Measurements from ENCODE around the gene PEX14. TPM values are rescaled to one million over a fixed set of nuclear protein-coding genes. Genes with fewer than 3 reads are reported as not detected.

PEX14 gene
- total RNA-seq, 1 experiment from 2014 or later = 9.1 TPM

DNA sequence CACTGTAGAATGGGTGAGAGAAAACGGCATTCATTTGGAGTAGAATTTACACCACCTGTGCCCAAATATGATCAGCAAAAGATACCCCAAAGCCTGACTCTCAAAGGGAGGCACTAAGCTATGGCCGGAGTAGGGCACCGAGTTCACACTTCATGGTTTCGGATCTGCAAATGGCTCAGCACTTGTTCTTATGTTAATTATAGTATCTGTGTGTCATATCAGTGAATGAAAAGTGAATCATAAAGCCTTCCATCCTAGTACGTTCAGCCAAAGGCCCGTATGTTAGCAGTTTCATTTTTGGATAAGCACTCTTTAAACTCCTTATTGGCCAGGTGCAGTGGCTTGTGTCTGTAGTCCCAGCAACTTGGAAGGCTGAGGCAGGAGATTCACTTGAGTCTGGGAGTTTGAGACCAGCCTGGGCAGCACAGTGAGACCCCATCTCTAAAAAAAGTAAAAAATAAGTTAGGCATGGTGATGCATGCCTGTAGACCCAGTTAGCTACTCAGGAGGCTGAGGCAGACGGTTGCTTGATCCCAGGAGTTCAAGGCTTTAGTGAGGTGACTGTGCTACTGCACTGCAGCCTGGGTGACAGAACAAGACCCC, 29.9 kb upstream of the PEX14 start:
- no peak overlapping the region for H3K27ac ChIP-seq (ENCODE audit: low read length)
- DNase-seq = no peak
- H4K20me1 ChIP-seq (ENCODE audit: insufficient read depth, low read depth, low read length) = no peaks in the 10 kb centered on the region
- no peaks in the 10 kb centered on the region for H3K4me1 ChIP-seq (ENCODE audit: low read length)
- no peaks in the 10 kb centered on the region for H3K36me3 ChIP-seq (ENCODE audit: insufficient read depth, low read length)
- no peak overlapping the region for H3K9ac ChIP-seq (ENCODE audit: low read length)
- H3K79me2 ChIP-seq (ENCODE audit: low read length) = 0 out of 2 replicates have a peak, but pooled peaks cover 4% of the 10 kb centered on the region
- no peaks in the 10 kb centered on the region for H3K9me2 ChIP-seq (replicated peaks; ENCODE audit: insufficient read depth, low read length)
- H2AFZ ChIP-seq (ENCODE audit: low read length) = no peak overlapping the region
- no peaks in the 10 kb centered on the region for H3K9me3 ChIP-seq (ENCODE audit: low read length)
- H3K27me3 ChIP-seq (ENCODE audit: low read length) = no peaks in the 10 kb centered on the region
- H3K4me2 ChIP-seq (ENCODE audit: low read depth, low read length, poor library complexity, severe bottlenecking) = no peak overlapping the region
- no peak overlapping the region for H3K4me3 ChIP-seq (ENCODE audit: low read length)

DNA sequence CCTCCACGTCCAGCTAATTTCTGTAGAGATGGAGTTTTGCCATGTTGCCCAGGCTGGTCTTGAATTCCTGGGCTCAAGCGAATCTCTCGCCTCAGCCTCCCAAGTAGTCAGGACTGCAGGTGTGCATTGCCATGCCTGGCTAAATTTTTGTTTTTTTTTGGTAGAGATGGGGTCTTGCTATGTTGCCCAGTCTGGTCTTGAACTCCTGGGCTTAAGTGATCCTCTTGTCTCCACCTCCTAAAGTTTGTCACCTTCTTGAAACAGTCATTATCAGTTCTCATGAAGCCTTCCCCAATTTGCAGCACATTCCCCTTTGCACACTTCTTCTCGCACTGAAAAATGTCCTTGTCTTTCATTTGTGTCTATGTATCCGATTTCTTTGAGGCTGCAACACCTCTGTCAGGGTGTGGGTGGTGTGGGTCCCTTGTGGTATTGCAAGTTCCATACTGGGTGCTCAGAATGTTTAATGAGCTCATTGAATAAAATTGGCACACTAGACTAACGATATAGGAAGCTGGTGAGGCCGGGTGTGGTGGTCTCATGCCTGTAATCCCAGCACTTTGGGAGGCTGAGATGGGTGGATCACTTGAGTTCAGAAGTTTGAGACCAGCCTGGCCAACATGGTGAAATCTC, 27.8 kb upstream of the PEX14 start:
- Histone ChIP-seq H3K4me1 (ENCODE audit: low read length) (no peaks in the 10 kb centered on the region), H3K9me3 (ENCODE audit: low read length) (no peaks in the 10 kb centered on the region), H3K27ac (ENCODE audit: low read length) (no peak overlapping the region), H3K9me2 (replicated peaks; ENCODE audit: insufficient read depth, low read length) (no peaks in the 10 kb centered on the region), H3K27me3 (ENCODE audit: low read length) (no peaks in the 10 kb centered on the region), H3K4me3 (ENCODE audit: low read length) (no peak overlapping the region), H2AFZ (ENCODE audit: low read length) (no peak overlapping the region), H3K4me2 (ENCODE audit: low read depth, low read length, poor library complexity, severe bottlenecking) (no peak overlapping the region), H3K9ac (ENCODE audit: low read length) (no peak overlapping the region), H3K36me3 (ENCODE audit: insufficient read depth, low read length) (no peaks in the 10 kb centered on the region), H4K20me1 (ENCODE audit: insufficient read depth, low read depth, low read length) (no peaks in the 10 kb centered on the region), H3K79me2 (ENCODE audit: low read length) (no peaks in the 10 kb centered on the region)
- no peak for DNase-seq

DNA sequence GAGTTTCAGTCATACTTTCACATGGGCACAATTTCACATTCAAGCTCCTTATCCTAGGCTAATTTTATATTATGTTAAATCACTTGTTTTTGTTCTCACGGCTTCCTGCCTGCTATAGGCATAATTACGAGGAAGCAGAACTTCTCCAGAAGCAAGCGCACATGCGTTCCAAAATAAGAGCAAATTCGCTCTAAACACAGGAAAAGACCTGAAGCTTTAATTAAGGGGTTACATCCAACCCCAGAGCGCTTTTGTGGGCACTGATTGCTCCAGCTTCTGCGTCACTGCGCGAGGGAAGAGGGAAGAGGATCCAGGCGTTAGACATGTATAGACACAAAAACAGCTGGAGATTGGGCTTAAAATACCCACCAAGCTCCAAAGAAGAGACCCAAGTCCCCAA, 25.0 kb upstream of the PEX14 start, which contains the start of gene CORT:
Gene CORT (plus strand): TSS at position 281 of the 400 bp plus-strand sequence. CDS start 193 bp downstream, outside the sequence.
- DNase-seq = no peak
- H3K9me3 ChIP-seq (ENCODE audit: low read length) = no peaks in the 10 kb centered on the region

DNA sequence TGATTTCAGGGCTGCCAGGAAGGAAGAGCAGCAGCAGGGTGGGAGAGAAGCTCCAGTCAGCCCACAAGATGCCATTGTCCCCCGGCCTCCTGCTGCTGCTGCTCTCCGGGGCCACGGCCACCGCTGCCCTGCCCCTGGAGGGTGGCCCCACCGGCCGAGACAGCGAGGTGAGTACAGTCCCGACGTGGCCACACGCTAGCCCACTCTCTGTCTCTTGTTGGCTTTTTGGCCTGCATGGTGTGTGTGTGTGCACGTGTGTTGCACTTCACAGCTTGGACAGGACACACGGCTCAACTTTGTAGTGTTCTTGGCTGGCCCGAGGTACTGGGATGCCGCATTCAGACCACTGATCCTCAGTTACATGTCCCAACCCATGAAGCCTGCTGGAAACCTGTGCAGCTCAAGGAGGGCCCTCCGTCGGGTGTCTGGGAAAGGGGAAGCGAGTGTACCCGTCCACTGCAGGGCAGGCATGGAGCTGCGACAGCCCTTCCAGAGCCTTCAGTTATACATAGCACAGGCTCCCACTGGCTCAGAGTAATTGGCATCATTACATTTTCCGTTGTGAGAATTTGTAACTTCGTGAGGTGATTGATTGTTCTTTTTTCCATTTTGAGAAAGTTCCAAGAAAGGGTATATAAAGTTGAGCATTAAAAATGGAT, 24.5 kb upstream of the PEX14 start:
- H3K9me3 ChIP-seq (ENCODE audit: low read length) = no peaks in the 10 kb centered on the region
- H4K20me1 ChIP-seq (ENCODE audit: insufficient read depth, low read depth, low read length) = no peaks in the 10 kb centered on the region
- no peaks in the 10 kb centered on the region for H3K79me2 ChIP-seq (ENCODE audit: low read length)
- no peaks in the 10 kb centered on the region for H3K27me3 ChIP-seq (ENCODE audit: low read length)
- no peak overlapping the region for H3K4me3 ChIP-seq (ENCODE audit: low read length)
- no peaks in the 10 kb centered on the region for H3K36me3 ChIP-seq (ENCODE audit: insufficient read depth, low read length)
- no peaks in the 10 kb centered on the region for H3K9me2 ChIP-seq (replicated peaks; ENCODE audit: insufficient read depth, low read length)
- H3K27ac ChIP-seq (ENCODE audit: low read length) = no peak overlapping the region
- no peak overlapping the region for H3K4me2 ChIP-seq (ENCODE audit: low read depth, low read length, poor library complexity, severe bottlenecking)
- H2AFZ ChIP-seq (ENCODE audit: low read length) = no peak overlapping the region
- no peak for DNase-seq
- no peak overlapping the region for H3K9ac ChIP-seq (ENCODE audit: low read length)
- H3K4me1 ChIP-seq (ENCODE audit: low read length) = no peaks in the 10 kb centered on the region

More for the DNA sequence above, 25.0 kb upstream of the PEX14 start, which contains the start of gene CORT:
- no peaks in the 10 kb centered on the region for H3K79me2 ChIP-seq (ENCODE audit: low read length)
- no peak within 1 kb of the TSS for H3K4me3 ChIP-seq (ENCODE audit: low read length)
- no peaks in the 10 kb centered on the region for H3K36me3 ChIP-seq (ENCODE audit: insufficient read depth, low read length)
- H3K4me2 ChIP-seq (ENCODE audit: low read depth, low read length, poor library complexity, severe bottlenecking) = no peak within 1 kb of the TSS
- H2AFZ ChIP-seq (ENCODE audit: low read length) = no peak within 1 kb of the TSS
- no peak within 1 kb of the TSS for H3K9ac ChIP-seq (ENCODE audit: low read length)
- no peaks in the 10 kb centered on the region for H3K4me1 ChIP-seq (ENCODE audit: low read length)
- H3K27ac ChIP-seq (ENCODE audit: low read length) = no peak within 1 kb of the TSS
- no peaks in the 10 kb centered on the region for H4K20me1 ChIP-seq (ENCODE audit: insufficient read depth, low read depth, low read length)
- H3K9me2 ChIP-seq (replicated peaks; ENCODE audit: insufficient read depth, low read length) = no peaks in the 10 kb centered on the region
- no peaks in the 10 kb centered on the region for H3K27me3 ChIP-seq (ENCODE audit: low read length)

DNA sequence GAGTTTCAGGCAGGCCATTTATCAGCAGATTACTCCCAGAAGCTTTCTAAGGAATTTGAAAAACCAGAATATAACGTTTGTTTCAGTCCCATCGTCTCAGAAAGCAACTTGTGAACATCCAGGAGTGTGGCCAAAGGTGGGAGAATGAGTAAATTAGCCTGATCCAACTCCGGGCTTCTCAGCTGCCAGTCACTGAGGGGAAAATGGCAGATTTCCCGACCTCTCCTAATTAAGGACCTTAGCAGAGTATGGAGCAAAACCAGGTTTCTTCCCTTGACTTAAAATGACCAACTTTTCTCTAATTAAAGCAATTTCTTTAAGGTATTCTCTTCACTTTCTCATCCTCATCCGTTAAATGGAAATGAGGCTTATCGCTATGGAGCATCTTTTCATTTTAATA, 23.9 kb upstream of the PEX14 start:
- no peak for DNase-seq
- Histone ChIP-seq H3K4me1 (ENCODE audit: low read length) (no peaks in the 10 kb centered on the region), H3K9ac (ENCODE audit: low read length) (no peak overlapping the region), H3K27me3 (ENCODE audit: low read length) (no peaks in the 10 kb centered on the region), H3K9me3 (ENCODE audit: low read length) (no peaks in the 10 kb centered on the region), H2AFZ (ENCODE audit: low read length) (no peak overlapping the region), H3K36me3 (ENCODE audit: insufficient read depth, low read length) (no peaks in the 10 kb centered on the region), H3K4me2 (ENCODE audit: low read depth, low read length, poor library complexity, severe bottlenecking) (no peak overlapping the region), H4K20me1 (ENCODE audit: insufficient read depth, low read depth, low read length) (no peaks in the 10 kb centered on the region), H3K27ac (ENCODE audit: low read length) (no peak overlapping the region), H3K4me3 (ENCODE audit: low read length) (no peak overlapping the region), H3K79me2 (ENCODE audit: low read length) (no peaks in the 10 kb centered on the region), H3K9me2 (replicated peaks; ENCODE audit: insufficient read depth, low read length) (no peaks in the 10 kb centered on the region)

DNA sequence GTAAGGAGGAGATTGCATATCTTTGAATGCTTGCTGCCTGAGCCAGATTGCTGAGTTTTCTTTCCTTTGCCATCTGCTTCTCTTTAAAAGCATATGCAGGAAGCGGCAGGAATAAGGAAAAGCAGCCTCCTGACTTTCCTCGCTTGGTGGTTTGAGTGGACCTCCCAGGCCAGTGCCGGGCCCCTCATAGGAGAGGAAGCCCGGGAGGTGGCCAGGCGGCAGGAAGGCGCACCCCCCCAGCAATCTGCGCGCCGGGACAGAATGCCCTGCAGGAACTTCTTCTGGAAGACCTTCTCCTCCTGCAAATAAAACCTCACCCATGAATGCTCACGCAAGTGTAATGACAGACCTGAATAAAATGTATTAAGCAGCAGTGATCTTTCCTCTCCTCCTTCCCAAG, 23.5 kb upstream of the PEX14 start:
- Histone ChIP-seq H3K4me3 (ENCODE audit: low read length) (no peak overlapping the region), H2AFZ (ENCODE audit: low read length) (no peak overlapping the region), H3K9me2 (replicated peaks; ENCODE audit: insufficient read depth, low read length) (no peaks in the 10 kb centered on the region), H3K4me2 (ENCODE audit: low read depth, low read length, poor library complexity, severe bottlenecking) (no peak overlapping the region), H3K27me3 (ENCODE audit: low read length) (no peaks in the 10 kb centered on the region), H3K9me3 (ENCODE audit: low read length) (no peaks in the 10 kb centered on the region), H4K20me1 (ENCODE audit: insufficient read depth, low read depth, low read length) (no peaks in the 10 kb centered on the region), H3K79me2 (ENCODE audit: low read length) (no peaks in the 10 kb centered on the region), H3K4me1 (ENCODE audit: low read length) (no peaks in the 10 kb centered on the region), H3K27ac (ENCODE audit: low read length) (no peak overlapping the region), H3K36me3 (ENCODE audit: insufficient read depth, low read length) (no peaks in the 10 kb centered on the region; the same call in 1 of the 2 replicates), H3K9ac (ENCODE audit: low read length) (no peak overlapping the region)
- no peak for DNase-seq

DNA sequence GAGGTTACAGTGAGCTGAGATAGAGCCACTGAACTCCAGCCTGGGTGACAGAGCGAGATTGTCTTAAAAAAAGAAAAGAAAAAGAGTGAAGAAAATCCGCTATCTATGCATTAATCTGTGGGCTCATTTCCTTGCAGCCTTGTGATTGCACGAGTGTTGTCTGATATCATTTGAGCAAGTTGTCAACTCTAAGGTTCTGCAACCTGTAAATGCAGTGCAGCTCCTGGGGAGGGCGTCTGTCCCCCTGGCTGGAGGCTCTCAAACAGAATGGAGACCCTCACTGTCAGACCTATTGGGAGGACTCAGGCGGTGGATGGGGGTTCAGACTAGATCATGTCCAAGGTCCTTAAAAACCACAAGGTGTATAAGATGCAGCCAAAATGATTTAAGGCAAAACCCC, 18.7 kb upstream of the PEX14 start:
- Histone ChIP-seq H4K20me1 (ENCODE audit: insufficient read depth, low read depth, low read length) (no peaks in the 10 kb centered on the region), H3K9me2 (replicated peaks; ENCODE audit: insufficient read depth, low read length) (no peaks in the 10 kb centered on the region), H3K36me3 (ENCODE audit: insufficient read depth, low read length) (peaks cover 24% of the 10 kb centered on the region), H3K9ac (ENCODE audit: low read length) (no peak overlapping the region), H3K4me3 (ENCODE audit: low read length) (no peak overlapping the region), H3K4me1 (ENCODE audit: low read length) (no peaks in the 10 kb centered on the region), H3K79me2 (ENCODE audit: low read length) (no peaks in the 10 kb centered on the region), H3K27ac (ENCODE audit: low read length) (no peak overlapping the region), H3K4me2 (ENCODE audit: low read depth, low read length, poor library complexity, severe bottlenecking) (no peak overlapping the region), H3K9me3 (ENCODE audit: low read length) (no peaks in the 10 kb centered on the region), H3K27me3 (ENCODE audit: low read length) (no peaks in the 10 kb centered on the region), H2AFZ (ENCODE audit: low read length) (no peak overlapping the region)
- no peak for DNase-seq

DNA sequence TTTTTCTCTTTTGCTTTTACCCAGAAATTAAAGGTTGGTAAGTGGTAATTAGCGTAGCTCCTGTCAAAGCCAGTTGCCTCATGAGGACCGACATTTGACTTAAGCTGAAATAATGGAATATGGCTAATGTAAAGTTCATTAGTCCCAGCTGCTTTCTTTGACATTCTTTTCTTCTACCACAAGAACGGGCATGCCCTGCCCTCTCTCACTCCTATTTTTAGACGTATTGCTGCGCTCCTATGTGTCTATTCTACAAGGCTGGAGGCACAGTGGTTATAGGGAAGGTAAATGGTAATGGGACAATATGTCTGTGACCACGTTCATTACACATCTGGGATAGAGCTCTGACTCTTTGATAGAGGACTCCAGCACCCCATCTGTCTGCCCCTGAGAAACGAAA, 18.1 kb upstream of the PEX14 start:
- DNase-seq = no peak
- no peaks in the 10 kb centered on the region for H3K9me2 ChIP-seq (replicated peaks; ENCODE audit: insufficient read depth, low read length)
- H3K36me3 ChIP-seq (ENCODE audit: insufficient read depth, low read length) = peaks cover 29% of the 10 kb centered on the region
- no peaks in the 10 kb centered on the region for H3K4me1 ChIP-seq (ENCODE audit: low read length)
- no peaks in the 10 kb centered on the region for H4K20me1 ChIP-seq (ENCODE audit: insufficient read depth, low read depth, low read length)
- H3K9me3 ChIP-seq (ENCODE audit: low read length) = no peaks in the 10 kb centered on the region
- no peak overlapping the region for H3K4me3 ChIP-seq (ENCODE audit: low read length)
- no peaks in the 10 kb centered on the region for H3K27me3 ChIP-seq (ENCODE audit: low read length)
- H3K27ac ChIP-seq (ENCODE audit: low read length) = no peak overlapping the region
- no peak overlapping the region for H2AFZ ChIP-seq (ENCODE audit: low read length)
- H3K4me2 ChIP-seq (ENCODE audit: low read depth, low read length, poor library complexity, severe bottlenecking) = no peak overlapping the region
- H3K9ac ChIP-seq (ENCODE audit: low read length) = no peak overlapping the region
- H3K79me2 ChIP-seq (ENCODE audit: low read length) = no peaks in the 10 kb centered on the region

Measured in Karpas-422 (cell line).